Amniotic stem cell (primary cell): Measurements from ENCODE around the gene CDC73.
A peak's percentile ranks its signal among the peaks of the same experiment; 100 is the strongest.
"Not testable (repeated sequence)": the region's sequence is repeated elsewhere in the genome, so short reads cannot be mapped to it uniquely, and the experiment has no call there.

Experiments
- DNase-seq: peaks from one replicate; lab custom pipeline; 2025; lab: John Stamatoyannopoulos, UW

Gene CDC73

GRCh38 chr1:193113992-193114332 lies 7.9 kb upstream of the CDC73 start:
- DNase-seq, result no peak

- no peak for DNase-seq
Measured at GRCh38 chr1:193114485-193115095, 7.2 kb upstream of the CDC73 start.

- peak; percentile 96 for DNase-seq
Measured at GRCh38 chr1:193115629-193116227, 6.1 kb upstream of the CDC73 start.

GRCh38 chr1:193117167-193117566 lies 4.7 kb upstream of the CDC73 start:
- not testable (repeated sequence) for DNase-seq

- no peak for DNase-seq
Measured at GRCh38 chr1:193118194-193118593, 3.6 kb upstream of the CDC73 start.

- no peak for DNase-seq
Measured at GRCh38 chr1:193118803-193119730, 2.8 kb upstream of the CDC73 start.

GRCh38 chr1:193120604-193121166 lies 1.1 kb upstream of the CDC73 start:
- DNase-seq, result no peak

GRCh38 chr1:193123751-193124150 lies 1.9 kb downstream of the CDC73 start:
- no peak for DNase-seq

GRCh38 chr1:193125369-193125768 lies 3.5 kb downstream of the CDC73 start:
- no peak for DNase-seq

- DNase-seq, result no peak
Measured at GRCh38 chr1:193131266-193131860, 9.5 kb downstream of the CDC73 start.

GRCh38 chr1:193140254-193140653 lies 18.4 kb downstream of the CDC73 start:
- DNase-seq, result no peak

- no peak for DNase-seq
Measured at GRCh38 chr1:193141804-193142203, 20.0 kb downstream of the CDC73 start.

- DNase-seq, result no peak
Measured at GRCh38 chr1:193142409-193142808, 20.6 kb downstream of the CDC73 start.

GRCh38 chr1:193143285-193143684 lies 21.5 kb downstream of the CDC73 start:
- DNase-seq, result no peak

GRCh38 chr1:193144361-193144938 lies 22.6 kb downstream of the CDC73 start:
- DNase-seq, result no peak

- DNase-seq, result no peak
Measured at GRCh38 chr1:193144999-193145398, 23.2 kb downstream of the CDC73 start.

GRCh38 chr1:193156117-193156821 lies 34.4 kb downstream of the CDC73 start:
- no peak for DNase-seq

GRCh38 chr1:193156822-193157142 lies 35.0 kb downstream of the CDC73 start:
- DNase-seq, result no peak

GRCh38 chr1:193157360-193157759 lies 35.5 kb downstream of the CDC73 start:
- no peak for DNase-seq

- no peak for DNase-seq
Measured at GRCh38 chr1:193176113-193176512, 54.3 kb downstream of the CDC73 start.

GRCh38 chr1:193176788-193177187 lies 55.0 kb downstream of the CDC73 start:
- DNase-seq, result no peak

- no peak for DNase-seq
Measured at GRCh38 chr1:193179094-193179493, 57.3 kb downstream of the CDC73 start.
